ENCODE results near the gene FILIP1.

The FILIP1 gene

GRCh38 chr6:75384116-75384515, 109.5 kb downstream of the FILIP1 start:
- Histone ChIP-seq H3K79me2 (ENCODE audit: insufficient read depth, low read length) (no peaks in the 10 kb centered on the region), H4K20me1 (ENCODE audit: insufficient read depth, low read length) (no peaks in the 10 kb centered on the region), H3K27me3 (ENCODE audit: insufficient read depth, low read length, poor library complexity) (peaks cover 4% of the 10 kb centered on the region), H3K4me2 (ENCODE audit: insufficient read depth, low read length) (no peak overlapping the region), H3K4me1 (ENCODE audit: insufficient read depth, low read length) (no peaks in the 10 kb centered on the region), H3K9me3 (ENCODE audit: insufficient read depth, low read length, severe bottlenecking) (no peaks in the 10 kb centered on the region), H3K27ac (ENCODE audit: low read length) (no peak overlapping the region), H3K36me3 (ENCODE audit: insufficient read depth, low read length) (no peaks in the 10 kb centered on the region), H3K9ac (ENCODE audit: low read depth, low read length) (no peak overlapping the region), H2AFZ (ENCODE audit: low read depth, low read length) (no peak overlapping the region), H3K4me3 (ENCODE audit: low read depth in 1 of 2, low read length in 2 of 2) (no peak overlapping the region)
- no peak for DNase-seq
- ATAC-seq (ENCODE audit: insufficient read depth, low read depth), result no peak
- TF ChIP-seq EZH2 (IDR thresholded peaks at IDR 0.05; ENCODE audit: borderline replicate concordance, low read depth, low read length, severe bottlenecking) (no peak), CTCF (IDR thresholded peaks at IDR 0.05; ENCODE audit: borderline replicate concordance, extremely low read depth, low read length, poor library complexity, severe bottlenecking) (no peak)

DNA sequence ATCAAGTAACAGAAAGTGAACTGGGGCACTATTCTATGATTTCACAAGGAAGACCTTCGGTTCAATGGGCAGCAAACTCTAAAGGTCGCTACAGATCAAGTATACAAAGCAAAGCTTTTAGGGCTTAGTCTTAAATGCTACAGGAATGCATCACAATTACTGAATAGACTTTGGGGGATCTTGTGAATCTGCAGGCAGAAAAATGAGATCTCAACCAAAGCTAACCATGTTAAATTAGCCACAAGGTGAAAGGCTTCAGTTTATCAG, 111.0 kb downstream of the FILIP1 start:
- Histone ChIP-seq H3K9ac (ENCODE audit: low read depth, low read length) (no peak overlapping the region), H3K4me3 (ENCODE audit: low read depth in 1 of 2, low read length in 2 of 2) (no peak overlapping the region), H3K27ac (ENCODE audit: low read length) (no peak overlapping the region), H2AFZ (ENCODE audit: low read depth, low read length) (no peak overlapping the region), H3K27me3 (ENCODE audit: insufficient read depth, low read length, poor library complexity) (peaks cover 4% of the 10 kb centered on the region), H4K20me1 (ENCODE audit: insufficient read depth, low read length) (no peaks in the 10 kb centered on the region), H3K36me3 (ENCODE audit: insufficient read depth, low read length) (no peaks in the 10 kb centered on the region), H3K79me2 (ENCODE audit: insufficient read depth, low read length) (no peaks in the 10 kb centered on the region), H3K4me1 (ENCODE audit: insufficient read depth, low read length) (no peaks in the 10 kb centered on the region), H3K9me3 (ENCODE audit: insufficient read depth, low read length, severe bottlenecking) (no peaks in the 10 kb centered on the region), H3K4me2 (ENCODE audit: insufficient read depth, low read length) (no peak overlapping the region)
- ATAC-seq (ENCODE audit: insufficient read depth, low read depth) (no peak), DNase-seq (no peak)
- TF ChIP-seq EZH2 (IDR thresholded peaks at IDR 0.05; ENCODE audit: borderline replicate concordance, low read depth, low read length, severe bottlenecking), result no peak
- no peak for TF ChIP-seq CTCF (IDR thresholded peaks at IDR 0.05; ENCODE audit: borderline replicate concordance, extremely low read depth, low read length, poor library complexity, severe bottlenecking)

GRCh38 chr6:75381877-75382633, 111.5 kb downstream of the FILIP1 start:
- ATAC-seq (ENCODE audit: insufficient read depth, low read depth) (no peak), DNase-seq (no peak)
- Histone ChIP-seq H3K27ac (ENCODE audit: low read length) (no peak overlapping the region), H4K20me1 (ENCODE audit: insufficient read depth, low read length) (no peaks in the 10 kb centered on the region), H3K9me3 (ENCODE audit: insufficient read depth, low read length, severe bottlenecking) (no peaks in the 10 kb centered on the region), H3K36me3 (ENCODE audit: insufficient read depth, low read length) (no peaks in the 10 kb centered on the region), H3K4me2 (ENCODE audit: insufficient read depth, low read length) (no peak overlapping the region), H2AFZ (ENCODE audit: low read depth, low read length) (no peak overlapping the region), H3K79me2 (ENCODE audit: insufficient read depth, low read length) (no peaks in the 10 kb centered on the region), H3K4me1 (ENCODE audit: insufficient read depth, low read length) (no peaks in the 10 kb centered on the region), H3K27me3 (ENCODE audit: insufficient read depth, low read length, poor library complexity) (peaks cover 4% of the 10 kb centered on the region), H3K4me3 (ENCODE audit: low read depth in 1 of 2, low read length in 2 of 2) (no peak overlapping the region), H3K9ac (ENCODE audit: low read depth, low read length) (no peak overlapping the region)
- TF ChIP-seq EZH2 (IDR thresholded peaks at IDR 0.05; ENCODE audit: borderline replicate concordance, low read depth, low read length, severe bottlenecking), result no peak
- no peak for TF ChIP-seq CTCF (IDR thresholded peaks at IDR 0.05; ENCODE audit: borderline replicate concordance, extremely low read depth, low read length, poor library complexity, severe bottlenecking)

Measured in DND-41 (cell line).